ENCODE measurements around the gene FASN. TPM values are rescaled to one million over a fixed set of nuclear protein-coding genes. Genes with fewer than 3 reads are reported as not detected.

The FASN gene
- total RNA-seq, 3 donors from 2014 or later (not counting 1 experiment from before 2014, with no cell fraction given), result 53.8 to 56.2 (median 54.0) TPM

- Histone ChIP-seq H3K27ac (ENCODE audit: low read length) (no peak overlapping the region), H3K36me3 (ENCODE audit: control insufficient read depth, insufficient read depth, low read length) (peaks cover 40% of the 10 kb centered on the region), H3K4me1 (ENCODE audit: control insufficient read depth, insufficient read depth, low read length) (no peaks in the 10 kb centered on the region), H3K4me3 (ENCODE audit: low read length) (no peak overlapping the region), H3K27me3 (ENCODE audit: control insufficient read depth, insufficient read depth, low read length) (no peaks in the 10 kb centered on the region), H3K9me3 (ENCODE audit: control insufficient read depth, insufficient read depth, low read length) (no peaks in the 10 kb centered on the region)
- intact Hi-C loops (cut with micrococcal nuclease), result loop anchor here (1.0 kb wide), 1 partner anchor 12 kb away; no protein-coding TSS in a partner anchor
- 96% methylated on average over 44 of the region's 44 CpGs for WGBS (ENCODE audit: insufficient coverage)
- Mint-ChIP-seq H3K4me1 (no peaks in the 10 kb centered on the region), H3K27ac (no peak overlapping the region), H3K27me3 (ENCODE audit: low read depth in 2 of 2) (no peaks in the 10 kb centered on the region), H3K9me3 (no peaks in the 10 kb centered on the region), H3K4me3 (no peak overlapping the region), H3K36me3 (no peaks in the 10 kb centered on the region)
- no peak for DNase-seq
- TF ChIP-seq CTCF (IDR thresholded peaks at IDR 0.05), result no peak
- ATAC-seq, result no peak
Observed at GRCh38 chr17:82080789-82081464, 17.1 kb downstream of the FASN start.

- Histone ChIP-seq H3K4me3 (ENCODE audit: low read length) (no peak overlapping the region), H3K27ac (ENCODE audit: low read length) (no peak overlapping the region), H3K4me1 (ENCODE audit: control insufficient read depth, insufficient read depth, low read length) (no peaks in the 10 kb centered on the region), H3K27me3 (ENCODE audit: control insufficient read depth, insufficient read depth, low read length) (no peaks in the 10 kb centered on the region), H3K36me3 (ENCODE audit: control insufficient read depth, insufficient read depth, low read length) (peaks cover 38% of the 10 kb centered on the region), H3K9me3 (ENCODE audit: control insufficient read depth, insufficient read depth, low read length) (no peaks in the 10 kb centered on the region)
- ATAC-seq (no peak), DNase-seq (no peak)
- no peak for TF ChIP-seq CTCF (IDR thresholded peaks at IDR 0.05)
- intact Hi-C loops (cut with micrococcal nuclease), result loop anchor here (1.0 kb wide), 1 partner anchor 11 kb away; no protein-coding TSS in a partner anchor
- H3K36me3 Mint-ChIP-seq, result no peaks in the 10 kb centered on the region
- no peak overlapping the region for H3K4me3 Mint-ChIP-seq
- H3K4me1 Mint-ChIP-seq, result no peaks in the 10 kb centered on the region
- H3K27ac Mint-ChIP-seq, result no peak overlapping the region
- H3K9me3 Mint-ChIP-seq, result no peaks in the 10 kb centered on the region
- 95% methylated on average over 36 of the region's 36 CpGs for WGBS (ENCODE audit: insufficient coverage)
- H3K27me3 Mint-ChIP-seq (ENCODE audit: low read depth in 2 of 2), result no peaks in the 10 kb centered on the region
Observed at GRCh38 chr17:82080048-82080788, 17.8 kb downstream of the FASN start.

DNA sequence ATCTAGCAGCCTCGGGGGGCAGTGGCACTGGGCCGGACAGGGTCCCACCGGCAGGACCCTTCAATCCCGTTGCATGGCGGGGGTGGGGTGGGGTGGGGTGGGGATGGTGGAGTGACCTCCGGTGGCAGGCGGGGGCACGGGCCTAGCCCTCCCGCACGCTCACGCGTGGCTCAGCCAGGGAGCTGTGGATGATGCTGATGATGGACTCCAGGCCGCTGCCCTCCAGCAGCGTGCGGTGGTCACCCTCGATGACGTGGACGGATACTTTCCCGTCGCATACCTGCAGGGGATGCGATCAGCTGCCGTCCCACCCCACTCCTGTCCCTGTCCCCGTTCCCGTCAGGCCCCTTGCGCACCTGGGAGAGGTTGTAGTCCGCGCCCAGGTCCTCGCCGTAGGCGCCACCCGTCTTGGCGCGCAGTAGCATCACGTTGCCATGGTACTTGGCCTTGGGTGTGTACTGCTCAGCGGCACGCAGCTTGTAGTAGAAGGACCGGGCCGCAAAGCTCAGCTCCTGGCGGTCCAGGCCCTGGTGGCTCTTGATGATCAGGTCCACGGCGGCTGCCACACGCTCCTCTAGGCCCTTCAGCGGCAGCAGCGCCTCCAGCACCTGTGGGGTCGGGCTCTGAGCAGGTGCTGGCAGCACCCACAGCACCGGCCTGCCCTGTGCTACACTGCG, 18.9 kb downstream of the FASN start:
- Mint-ChIP-seq H3K9me3 (no peaks in the 10 kb centered on the region), H3K4me3 (no peak overlapping the region), H3K36me3 (no peaks in the 10 kb centered on the region), H3K27ac (no peak overlapping the region), H3K27me3 (ENCODE audit: low read depth in 2 of 2) (no peaks in the 10 kb centered on the region), H3K4me1 (no peaks in the 10 kb centered on the region)
- H3K4me3 ChIP-seq (ENCODE audit: low read length), result no peak overlapping the region
- WGBS (ENCODE audit: insufficient coverage), result 95% methylated on average over 47 of the region's 47 CpGs
- H3K27ac ChIP-seq (ENCODE audit: low read length), result no peak overlapping the region
- no peaks in the 10 kb centered on the region for H3K27me3 ChIP-seq (ENCODE audit: control insufficient read depth, insufficient read depth, low read length)
- TF ChIP-seq CTCF (IDR thresholded peaks at IDR 0.05), result no peak
- no peak for ATAC-seq
- H3K36me3 ChIP-seq (ENCODE audit: control insufficient read depth, insufficient read depth, low read length), result peaks cover 30% of the 10 kb centered on the region
- intact Hi-C loops (cut with micrococcal nuclease), result no loop called here
- no peaks in the 10 kb centered on the region for H3K4me1 ChIP-seq (ENCODE audit: control insufficient read depth, insufficient read depth, low read length)
- no peaks in the 10 kb centered on the region for H3K9me3 ChIP-seq (ENCODE audit: control insufficient read depth, insufficient read depth, low read length)
- DNase-seq, result no peak
